Measurements from ENCODE around the gene FARP1. TPM values are rescaled to one million over a fixed set of nuclear protein-coding genes. Genes with fewer than 3 reads are reported as not detected.

Gene FARP1
- total and polyA plus RNA-seq, 2 of the 8 experiments (the other 6 are each of a cell fraction or from before 2014, with no cell fraction given): 24.7 to 104 TPM

DNA sequence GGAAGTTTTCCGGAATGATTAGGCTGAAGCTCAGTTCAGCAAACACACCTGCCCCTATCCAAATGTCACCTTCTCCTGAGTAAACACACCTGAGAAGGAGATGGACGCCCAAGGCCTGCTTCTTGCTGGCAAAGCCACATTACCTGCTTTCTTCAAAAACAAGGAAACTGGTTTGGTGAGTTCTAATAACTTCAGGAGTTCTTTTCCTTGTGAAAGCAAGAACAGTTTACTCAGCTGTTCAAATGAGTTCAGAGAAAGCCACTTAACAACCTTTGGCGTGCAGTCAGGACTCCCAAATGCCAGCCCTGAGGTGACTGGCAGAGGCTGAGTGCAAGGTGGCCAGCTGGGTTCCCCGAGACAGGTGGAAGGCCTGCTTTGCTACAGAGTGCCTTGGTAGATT, 273.5 kb downstream of the FARP1 start (continued):
- TF ChIP-seq USF2 (IDR thresholded peaks at IDR 0.05; ENCODE audit: low read length) (no peak), CHD2 (IDR thresholded peaks at IDR 0.05; ENCODE audit: low read length) (no peak), ZNF274 (IDR thresholded peaks at IDR 0.05; ENCODE audit: borderline replicate concordance, extremely low read depth, low read length) (no peak), BRCA1 (IDR thresholded peaks at IDR 0.05; ENCODE audit: low read depth, low read length) (no peak)

Measured in H1 (cell line).